ENCODE measurements around the gene LCN12.

The LCN12 gene

DNA sequence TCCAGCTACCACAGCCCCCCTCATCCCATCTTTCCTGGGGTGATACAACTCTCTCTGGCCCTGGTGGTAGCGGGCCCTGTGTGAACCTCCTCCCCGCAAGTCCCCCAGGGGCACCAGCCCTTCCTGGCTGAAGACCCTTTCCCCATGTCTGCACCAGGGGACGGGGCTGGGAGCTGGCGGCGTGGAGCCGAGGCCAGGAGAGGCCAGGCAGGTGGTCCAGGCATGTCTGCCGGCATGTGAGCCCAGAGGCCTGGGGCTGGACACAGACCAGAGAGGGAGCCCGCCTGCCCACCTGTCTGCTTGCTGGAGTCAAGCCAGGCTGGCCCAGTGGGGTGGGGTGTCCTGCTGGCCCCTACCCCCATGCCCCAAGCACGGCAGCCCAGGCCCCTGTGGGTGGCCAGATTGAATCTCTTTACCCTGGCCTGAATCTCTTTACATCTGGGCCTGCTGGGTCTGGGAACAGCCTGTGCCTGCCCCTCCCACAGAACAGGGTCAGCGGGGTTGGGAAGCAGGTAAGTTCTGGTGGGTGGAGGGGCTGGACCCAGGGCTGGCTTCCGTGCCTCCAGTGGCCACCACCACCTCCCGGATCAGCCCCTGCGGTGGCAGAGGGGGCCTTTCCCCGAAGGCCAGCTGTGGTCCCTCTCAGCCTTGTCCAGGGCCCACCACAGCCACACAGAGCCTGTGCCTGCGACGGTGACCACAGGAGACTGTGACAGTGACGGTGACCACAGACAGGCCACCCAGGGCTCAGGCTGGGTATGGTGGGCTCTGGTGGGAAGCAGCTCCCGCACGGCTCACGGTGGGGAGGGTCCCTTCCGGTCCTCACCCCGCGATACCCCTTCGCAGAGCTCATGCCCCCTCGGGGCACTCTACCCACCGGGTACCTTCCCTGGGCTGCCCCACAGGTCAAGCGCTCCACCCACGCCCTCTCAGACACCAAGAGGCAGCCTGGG, 7.1 kb downstream of the LCN12 start:
- DNase-seq, result no peak

DNA sequence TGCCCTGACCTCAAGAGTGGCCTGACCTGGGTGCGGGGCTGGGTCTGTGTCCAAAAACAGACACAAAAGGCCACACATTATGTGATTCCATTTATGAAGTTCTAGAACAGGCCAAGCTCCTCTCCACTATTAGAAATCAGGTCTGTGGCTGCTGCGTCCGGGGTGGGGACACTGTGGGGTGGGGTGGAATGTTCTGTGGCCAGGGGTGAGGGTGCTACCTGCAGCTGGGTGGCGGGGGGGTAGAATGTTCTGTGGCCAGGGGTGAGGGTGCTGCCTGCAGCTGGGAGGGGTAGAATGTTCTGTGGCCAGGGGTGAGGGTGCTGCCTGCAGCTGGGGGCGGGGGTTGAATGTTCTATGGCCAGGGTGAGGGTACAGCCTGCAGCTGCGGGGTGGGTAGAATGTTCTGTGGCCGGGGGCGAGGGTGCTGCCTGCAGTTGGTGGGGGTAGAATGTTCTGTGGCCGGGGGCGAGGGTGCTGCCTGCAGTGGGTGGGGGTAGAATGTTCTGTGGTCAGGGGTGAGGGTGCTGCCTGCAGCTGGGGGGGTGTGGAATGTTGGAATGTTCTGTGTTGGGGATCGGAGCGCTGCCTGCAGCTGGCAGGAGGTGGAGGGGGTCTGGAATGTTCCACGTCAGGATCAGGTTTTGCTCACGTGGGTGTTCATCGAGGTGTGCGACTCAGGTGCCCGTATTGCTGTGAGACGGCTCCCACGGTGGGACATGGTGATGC, 8.3 kb downstream of the LCN12 start:
- DNase-seq, result no peak

- DNase-seq, result no peak
These were observed 8.8 kb downstream of the LCN12 start for GRCh38 chr9:136960938-136961275.

GRCh38 chr9:136961279-136962065, 9.4 kb downstream of the LCN12 start:
- no peak for DNase-seq

GRCh38 chr9:136962163-136962562, 10.1 kb downstream of the LCN12 start:
- no peak for DNase-seq

DNA sequence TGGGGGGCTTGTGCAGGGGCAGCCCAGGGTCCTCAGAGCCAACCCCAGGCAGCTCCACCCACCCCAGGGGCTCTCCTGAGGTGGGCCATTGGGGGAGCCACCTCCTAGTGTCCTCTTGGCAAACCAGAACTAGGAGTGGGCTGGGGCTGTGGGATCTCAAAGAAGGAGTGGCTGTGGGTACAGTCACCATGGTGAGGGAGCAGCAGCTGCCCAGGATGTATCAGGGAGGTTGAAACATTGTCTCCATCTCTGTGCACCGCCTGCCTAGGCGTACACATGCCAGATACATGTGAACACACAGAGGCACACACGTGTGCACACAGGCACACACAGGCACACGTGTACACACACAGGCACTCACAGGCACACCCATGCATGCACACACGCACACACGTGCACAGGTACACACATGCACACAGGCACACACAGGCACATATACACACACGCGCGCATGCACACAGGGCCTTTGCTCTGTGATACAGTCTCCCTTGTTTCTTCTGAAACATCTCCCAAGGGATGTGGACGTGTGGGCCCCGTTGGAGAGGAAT, 10.7 kb downstream of the LCN12 start:
- no peak for DNase-seq

DNA sequence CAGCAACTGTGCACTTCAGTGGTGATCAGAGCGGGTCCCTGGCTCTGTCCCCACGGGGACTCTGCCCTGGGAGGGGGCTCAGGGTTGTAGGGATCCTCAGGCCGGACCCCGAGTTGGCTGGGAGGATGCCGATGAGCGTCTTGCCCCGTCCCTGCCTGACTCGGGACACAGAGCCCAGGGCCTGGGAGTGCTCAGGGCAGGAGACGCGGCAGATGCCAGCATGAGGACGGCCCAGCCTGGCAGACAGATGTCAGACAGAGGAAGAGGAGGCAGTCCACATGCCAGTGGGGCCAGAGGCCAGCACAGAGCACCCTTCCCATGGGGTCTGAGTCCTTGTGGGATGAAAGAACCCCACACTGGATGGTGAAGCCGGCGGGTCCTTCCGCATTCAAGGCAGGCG, 11.3 kb downstream of the LCN12 start:
- DNase-seq, result no peak

DNA sequence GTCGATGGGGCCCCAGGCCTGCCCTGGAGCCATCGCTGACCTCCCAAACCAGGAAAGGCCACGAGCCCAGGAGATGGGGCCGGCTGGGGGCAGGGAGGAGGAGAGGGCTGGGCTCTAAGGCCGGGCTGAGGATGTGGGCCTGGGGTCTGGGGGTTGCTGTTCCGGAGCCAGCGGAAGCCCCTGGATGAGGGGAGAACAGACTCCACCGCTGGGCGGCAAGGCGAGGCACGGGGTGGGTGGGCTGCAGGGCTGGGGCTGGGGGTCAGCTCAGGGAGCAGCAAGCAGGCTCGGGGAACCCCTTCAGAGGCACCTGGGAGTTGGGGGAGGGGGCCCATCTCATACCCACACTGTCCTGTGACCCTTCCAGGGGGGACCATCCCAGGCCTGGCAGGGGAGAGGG, 11.7 kb downstream of the LCN12 start:
- no peak for DNase-seq

DNA sequence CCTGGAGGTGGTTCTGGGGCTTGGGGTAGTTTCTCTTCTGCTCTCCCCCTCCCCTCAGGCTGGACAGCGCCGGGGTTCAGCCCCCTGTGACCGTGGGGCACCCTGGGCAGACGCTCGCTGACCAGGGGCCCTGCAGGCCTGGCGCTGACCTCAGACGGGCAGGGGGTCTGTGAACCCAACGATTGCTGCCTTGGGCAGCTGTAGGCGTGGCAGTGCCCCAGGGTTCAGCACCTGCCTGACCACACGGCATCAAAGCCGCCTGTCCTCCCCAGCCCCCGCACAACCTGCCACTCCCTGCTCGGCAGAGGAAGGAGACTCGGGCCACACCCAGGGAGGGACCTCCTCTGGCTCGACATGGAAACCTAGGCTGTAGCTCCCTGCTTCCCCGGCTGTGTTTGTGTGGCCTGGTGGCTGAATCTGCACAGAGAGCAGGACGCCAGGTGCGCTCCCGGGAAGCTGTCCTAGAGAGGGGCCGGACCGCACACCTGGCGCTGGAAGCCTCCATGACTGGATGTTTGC, 12.2 kb downstream of the LCN12 start:
- DNase-seq, result no peak

DNA sequence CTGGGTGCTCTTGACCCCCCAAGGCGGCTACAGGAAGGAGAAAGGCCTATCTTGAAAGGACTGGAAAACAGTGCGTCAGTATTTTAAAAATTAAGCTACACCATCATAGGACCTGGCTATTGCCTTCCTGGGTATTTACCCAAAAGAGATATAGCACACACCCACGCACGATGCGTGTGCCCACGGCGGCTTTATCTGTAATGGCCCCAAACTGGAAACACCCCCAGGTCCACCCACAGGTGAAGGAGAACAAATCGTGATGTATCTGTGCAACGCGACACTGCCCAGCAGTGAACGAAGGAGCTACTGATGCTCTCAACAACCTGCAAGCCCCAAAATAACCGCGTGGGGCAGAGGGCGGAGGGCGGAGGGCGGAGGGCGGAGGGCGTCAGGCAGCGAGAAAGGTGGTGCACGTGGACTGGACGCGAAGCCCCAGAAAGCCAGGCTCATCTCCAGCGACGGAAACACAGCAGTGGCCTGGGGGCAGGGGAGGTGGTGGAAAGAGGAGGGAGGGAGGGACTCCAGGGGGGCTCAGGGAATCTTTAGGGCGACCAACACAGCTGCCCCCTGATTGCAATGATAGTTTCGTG, 12.9 kb downstream of the LCN12 start:
- DNase-seq, result no peak

GRCh38 chr9:136965771-136966484, 13.9 kb downstream of the LCN12 start:
- DNase-seq, result no peak

GRCh38 chr9:136968333-136969127, 16.5 kb downstream of the LCN12 start:
- DNase-seq, result no peak

DNA sequence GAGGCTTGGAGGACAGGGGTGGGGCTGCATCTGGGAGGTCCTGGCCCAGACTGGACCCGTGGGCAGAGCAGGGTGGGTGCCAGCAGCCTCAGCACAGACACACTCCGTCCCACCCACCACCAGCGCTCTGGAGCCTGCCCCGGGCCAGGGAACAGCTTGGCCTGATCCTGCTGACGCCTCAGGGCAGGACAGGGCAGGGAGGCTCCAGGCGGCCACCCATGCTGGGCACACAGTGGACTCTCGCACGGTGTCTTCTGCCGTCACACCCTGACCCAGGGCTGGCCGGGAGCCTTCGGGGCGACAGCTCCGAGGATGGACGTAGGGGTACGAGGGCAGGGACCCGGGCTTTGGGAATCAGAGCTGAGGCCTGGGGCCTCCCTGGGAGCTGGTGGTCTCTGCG, 17.1 kb downstream of the LCN12 start:
- DNase-seq, result no peak

GRCh38 chr9:136969774-136970173, 17.7 kb downstream of the LCN12 start:
- no peak for DNase-seq

- DNase-seq, result no peak
These were observed 18.3 kb downstream of the LCN12 start for GRCh38 chr9:136970361-136970760.

DNA sequence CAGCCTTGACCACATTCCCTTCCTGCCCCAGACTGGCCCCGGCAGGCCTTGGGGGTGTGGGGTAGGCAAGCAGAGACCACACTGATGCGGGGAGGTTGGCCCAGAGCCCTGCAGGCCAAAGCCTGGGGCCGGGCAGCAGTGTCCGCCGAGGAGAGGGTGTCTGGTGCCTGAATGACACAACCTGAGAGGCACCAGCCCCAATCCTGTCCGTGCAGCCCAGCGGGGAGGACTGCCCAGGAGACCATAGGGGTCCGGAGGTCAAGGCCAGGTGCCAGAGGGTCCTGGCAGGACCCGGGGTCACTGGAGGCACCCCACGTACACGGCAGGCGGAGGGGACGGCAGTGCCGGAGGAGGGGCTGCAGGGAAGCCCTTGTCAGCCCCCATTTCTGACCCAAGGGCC, 19.7 kb downstream of the LCN12 start:
- DNase-seq, result no peak

- DNase-seq, result no peak
These were observed 20.3 kb downstream of the LCN12 start for GRCh38 chr9:136972335-136972734.

DNA sequence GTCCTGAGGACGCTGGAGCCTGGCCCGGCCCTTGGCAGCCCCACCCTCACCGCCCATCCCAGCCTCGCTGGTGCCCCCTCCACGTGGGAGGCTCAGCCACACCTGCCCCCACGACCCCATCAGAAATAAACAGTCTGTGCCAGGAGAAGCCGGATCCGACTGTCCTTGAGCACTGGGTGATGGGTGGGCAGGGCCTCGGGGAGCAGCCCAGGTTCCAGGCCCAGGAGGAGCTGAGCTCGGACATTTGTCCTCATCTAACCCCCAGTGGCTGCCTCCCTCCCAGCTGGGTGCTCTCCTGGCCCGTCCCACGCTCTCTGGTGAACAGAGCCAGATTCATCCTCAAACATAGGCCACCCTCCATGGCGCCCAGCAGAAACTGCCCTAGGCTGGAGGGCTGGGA, 20.7 kb downstream of the LCN12 start:
- DNase-seq, result no peak

DNA sequence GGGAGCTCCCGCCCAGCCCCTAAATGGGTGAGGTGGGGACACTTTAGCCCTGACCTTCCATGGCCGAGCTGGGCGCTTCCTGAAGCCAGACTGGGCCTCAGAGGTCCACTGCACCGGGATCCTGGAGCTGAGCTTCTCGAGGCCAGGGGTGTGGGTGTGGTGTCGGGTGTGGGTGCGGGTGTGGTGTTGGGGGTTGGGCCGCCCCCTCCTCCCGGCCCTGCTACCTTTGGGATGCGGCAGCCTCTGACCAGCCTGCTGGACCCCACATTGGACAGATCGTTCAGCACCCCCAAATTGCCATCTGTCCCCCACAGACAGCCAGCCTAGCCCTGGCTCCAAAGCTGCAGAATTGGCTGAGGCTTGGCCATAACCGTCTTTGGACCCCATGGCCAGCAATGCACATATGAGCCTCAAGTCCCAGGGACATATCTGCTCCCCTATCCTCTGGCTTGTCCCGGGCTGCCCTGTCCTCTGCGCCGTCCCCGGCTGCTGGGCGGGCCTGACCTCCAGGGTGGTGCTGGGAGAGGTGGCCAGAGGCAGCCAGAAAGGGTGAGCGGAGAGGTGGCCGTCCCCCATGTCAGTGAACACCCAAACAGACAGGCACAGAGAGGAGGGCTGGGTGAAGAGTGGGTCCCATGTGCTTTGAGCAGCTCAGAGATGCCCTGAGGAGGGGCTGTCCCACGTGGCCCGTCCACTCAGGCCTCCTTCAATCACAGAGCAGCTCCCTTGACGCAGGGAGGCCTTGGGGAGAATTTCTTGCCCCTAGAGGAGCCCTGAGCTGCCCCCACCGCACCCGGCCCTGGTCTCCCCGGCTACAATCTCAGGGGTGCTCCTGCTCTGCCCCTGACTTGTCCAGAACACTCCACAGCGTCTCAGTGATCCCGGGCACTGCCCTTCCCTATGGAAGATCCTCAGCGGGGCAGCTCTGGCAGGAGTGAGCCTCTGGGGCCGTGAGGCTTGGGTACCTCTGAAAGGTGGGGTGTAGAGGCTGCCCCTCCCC, 21.8 kb downstream of the LCN12 start:
- DNase-seq, result no peak

Measured in activated CD8-positive, alpha-beta memory T cell treated with anti-CD3 and anti-CD28 coated beads for 24 hours (primary cell).